Keratinocyte (primary cell): ENCODE measurements around the gene TUBB2B.

Source experiments
- EZH2 ChIP-seq: IDR thresholded peaks from one replicate; pipeline ENCODE4 v1.6.1; 2012; ENCODE audit warnings: inconsistent platforms, mild to moderate bottlenecking, low read length, moderate library complexity
- TF ChIP-seq, protein P1 (sequence below), 3 experiments: IDR thresholded peaks in 1 of 3; conservative IDR thresholded peaks in 1 of 3; optimal IDR thresholded peaks in 1 of 3; 2 replicates in 2 of 3; 3 replicates in 1 of 3; pipeline versions ENCODE3 to v1.5.1; 2011; ENCODE audit warnings: low read length in 3 of 3, mild to moderate bottlenecking in 3 of 3, moderate library complexity in 2 of 3, control low read depth in 1 of 3, inconsistent platforms in 1 of 3; ENCODE audit not compliant: insufficient read depth in 2 of 3; ENCODE audit errors: extremely low read depth in 1 of 3

DNA sequence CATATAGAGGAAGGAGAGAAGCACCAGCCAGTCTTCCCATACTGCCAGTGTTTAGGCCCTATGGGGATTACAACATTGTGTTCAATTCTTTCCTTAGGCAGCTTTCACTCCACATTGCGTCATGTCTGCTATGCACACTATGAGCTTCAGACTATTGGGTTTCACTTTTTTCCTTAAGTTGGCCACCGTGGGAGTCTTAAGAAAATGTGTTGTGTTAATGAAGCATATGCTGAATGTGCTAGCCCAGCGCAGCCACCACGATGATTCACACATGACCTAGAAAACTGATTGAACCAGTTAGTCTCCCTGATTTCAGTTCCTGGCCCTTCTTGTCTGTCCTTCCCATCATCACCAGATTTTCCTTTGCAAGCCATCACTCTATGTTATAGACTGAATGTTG is 21.5 kb downstream of the TUBB2B start:
- TF ChIP-seq, protein P1, sequence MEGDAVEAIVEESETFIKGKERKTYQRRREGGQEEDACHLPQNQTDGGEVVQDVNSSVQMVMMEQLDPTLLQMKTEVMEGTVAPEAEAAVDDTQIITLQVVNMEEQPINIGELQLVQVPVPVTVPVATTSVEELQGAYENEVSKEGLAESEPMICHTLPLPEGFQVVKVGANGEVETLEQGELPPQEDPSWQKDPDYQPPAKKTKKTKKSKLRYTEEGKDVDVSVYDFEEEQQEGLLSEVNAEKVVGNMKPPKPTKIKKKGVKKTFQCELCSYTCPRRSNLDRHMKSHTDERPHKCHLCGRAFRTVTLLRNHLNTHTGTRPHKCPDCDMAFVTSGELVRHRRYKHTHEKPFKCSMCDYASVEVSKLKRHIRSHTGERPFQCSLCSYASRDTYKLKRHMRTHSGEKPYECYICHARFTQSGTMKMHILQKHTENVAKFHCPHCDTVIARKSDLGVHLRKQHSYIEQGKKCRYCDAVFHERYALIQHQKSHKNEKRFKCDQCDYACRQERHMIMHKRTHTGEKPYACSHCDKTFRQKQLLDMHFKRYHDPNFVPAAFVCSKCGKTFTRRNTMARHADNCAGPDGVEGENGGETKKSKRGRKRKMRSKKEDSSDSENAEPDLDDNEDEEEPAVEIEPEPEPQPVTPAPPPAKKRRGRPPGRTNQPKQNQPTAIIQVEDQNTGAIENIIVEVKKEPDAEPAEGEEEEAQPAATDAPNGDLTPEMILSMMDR (optimal IDR thresholded peaks at IDR 0.05 in 1 of 3, IDR thresholded peaks at IDR 0.05 in 1 of 3, conservative IDR thresholded peaks at IDR 0.05 in 1 of 3; ENCODE audit: extremely low read depth in 1 of 3, insufficient read depth in 2 of 3, low read length in 3 of 3), result no peak
- TF ChIP-seq EZH2, result no peak
